Measurements from ENCODE around the gene SAE1. TPM values are rescaled to one million over a fixed set of nuclear protein-coding genes. Genes with fewer than 3 reads are reported as not detected.

The SAE1 gene
- total RNA-seq, 2 experiments from 2014 or later, result 150 TPM

DNA sequence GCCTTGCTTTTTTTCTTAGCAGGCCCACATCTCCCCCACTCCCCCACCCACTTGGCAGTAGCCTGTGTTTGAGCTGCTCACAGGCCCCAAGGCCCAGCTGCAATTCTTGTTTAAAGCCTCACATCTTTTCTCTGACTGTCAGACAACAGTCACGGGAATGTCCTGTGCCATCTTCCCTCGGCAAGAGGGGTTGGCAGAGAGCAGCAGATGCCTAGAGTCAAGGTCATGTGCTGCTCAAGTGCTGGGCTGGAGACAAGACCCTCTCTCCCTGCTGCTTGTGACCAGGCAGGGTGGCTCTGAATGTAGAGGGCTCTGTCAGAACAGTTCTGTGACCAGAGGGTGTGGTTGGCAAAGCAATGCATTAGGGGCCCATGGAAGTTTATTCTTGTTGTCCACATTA lies 53.0 kb downstream of the SAE1 start:
- Mint-ChIP-seq H3K4me1 (peaks cover 72% of the 10 kb centered on the region), H3K9me3 (no peaks in the 10 kb centered on the region), H3K36me3 (ENCODE audit: low read depth) (peaks cover 60% of the 10 kb centered on the region), H3K4me3 (no peak overlapping the region), H3K27me3 (no peaks in the 10 kb centered on the region), H3K27ac (peak overlapping the region; percentile 8)
- ChIA-PET CTCF (interaction anchor here (0.9 kb wide), 1 partner anchor 60 kb away, joined by 3 read pairs; no protein-coding TSS in a partner anchor), POLR2A (no interaction called here)
- no peak for DNase-seq

DNA sequence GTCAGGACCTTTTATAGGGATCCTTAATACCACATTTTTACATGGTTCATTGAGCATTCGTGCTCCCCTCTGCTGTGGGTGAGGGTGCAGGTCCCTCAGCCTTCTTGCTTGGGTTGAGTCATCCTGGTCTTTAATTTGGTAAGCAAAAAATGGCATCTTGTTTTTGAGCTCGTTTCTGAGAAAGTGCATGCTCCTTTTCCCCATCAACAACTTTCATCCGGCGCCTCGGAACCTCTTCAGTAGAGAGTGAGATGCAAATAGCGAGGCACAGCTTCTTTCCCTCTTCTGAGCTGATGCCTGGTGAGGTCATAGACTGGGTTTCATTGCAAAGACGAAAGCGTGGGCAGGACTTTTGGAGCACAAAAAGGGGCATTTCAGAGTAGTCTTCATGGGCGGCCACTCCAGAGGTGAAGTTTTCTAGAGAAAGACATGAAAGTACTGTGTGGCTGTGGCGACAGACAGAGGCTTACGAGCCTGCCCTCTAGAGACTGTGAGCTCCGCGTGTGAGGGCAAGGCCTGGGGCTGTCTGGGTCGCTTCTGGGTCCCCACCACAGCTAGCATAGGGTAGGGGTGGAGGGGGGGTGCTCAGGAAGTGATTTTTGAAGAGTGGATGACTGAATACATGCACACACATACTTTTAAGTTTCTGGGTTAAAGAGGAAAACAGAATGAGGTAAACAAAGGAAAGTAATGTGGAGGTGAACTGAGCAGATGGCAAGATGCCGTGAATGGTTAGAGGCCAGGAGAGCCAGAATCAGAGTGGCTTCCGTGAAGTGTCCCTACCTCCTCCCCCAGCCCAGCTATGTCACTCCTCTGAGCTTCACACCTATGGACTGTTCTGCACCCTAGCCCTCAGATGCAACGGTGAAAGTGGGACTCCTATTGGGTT lies 56.1 kb downstream of the SAE1 start:
- Mint-ChIP-seq H3K4me3 (peak overlapping the region; percentile 28), H3K27me3 (no peaks in the 10 kb centered on the region), H3K9me3 (no peaks in the 10 kb centered on the region), H3K4me1 (peaks cover 79% of the 10 kb centered on the region), H3K27ac (peak overlapping the region; percentile 90), H3K36me3 (ENCODE audit: low read depth) (peaks cover 67% of the 10 kb centered on the region)
- CTCF ChIA-PET, result interaction anchor here (0.8 to 3.5 kb wide), 18 partner anchors 8 to 402 kb away, joined by 3 to 38 read pairs (median 5); partner anchors contain the start of genes CCDC9 and SAE1
- POLR2A ChIA-PET, result interaction anchor here (0.8 to 3.2 kb wide), 20 partner anchors 9 to 473 kb away, joined by 3 to 42 read pairs (median 4); partner anchors contain the start of genes CCDC9, SAE1 and ZC3H4
- DNase-seq, result peak; percentile 77

DNA sequence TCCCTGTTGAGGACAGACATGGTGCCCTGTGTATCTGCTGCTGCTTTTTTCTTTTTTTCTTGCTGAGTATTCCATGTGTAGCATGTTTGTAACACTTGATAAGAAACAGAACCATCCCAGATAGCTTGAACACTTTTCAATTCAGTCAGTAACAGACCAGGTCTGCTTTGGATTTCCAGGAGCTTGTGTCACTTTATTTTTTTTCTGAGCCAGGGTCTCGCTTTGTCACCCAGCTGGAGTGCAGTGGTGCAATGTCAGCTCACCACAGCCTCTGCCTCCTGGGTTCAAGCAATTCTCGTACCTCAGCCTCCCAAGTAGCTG lies 56.7 kb downstream of the SAE1 start:
- POLR2A ChIA-PET, result interaction anchor here (0.8 to 3.2 kb wide), 15 partner anchors 10 to 473 kb away, joined by 3 to 42 read pairs (median 7); partner anchors contain the start of genes CCDC9, INAFM1, SAE1 and ZC3H4
- Mint-ChIP-seq H3K27ac (peak overlapping the region; percentile 90), H3K27me3 (no peaks in the 10 kb centered on the region), H3K36me3 (ENCODE audit: low read depth) (peaks cover 63% of the 10 kb centered on the region), H3K4me1 (peaks cover 74% of the 10 kb centered on the region), H3K4me3 (peak overlapping the region; percentile 28), H3K9me3 (no peaks in the 10 kb centered on the region)
- DNase-seq, result no peak
- CTCF ChIA-PET, result interaction anchor here (0.6 to 3.5 kb wide), 12 partner anchors 9 to 402 kb away, joined by 3 to 38 read pairs (median 8); partner anchors contain the start of gene SAE1

DNA sequence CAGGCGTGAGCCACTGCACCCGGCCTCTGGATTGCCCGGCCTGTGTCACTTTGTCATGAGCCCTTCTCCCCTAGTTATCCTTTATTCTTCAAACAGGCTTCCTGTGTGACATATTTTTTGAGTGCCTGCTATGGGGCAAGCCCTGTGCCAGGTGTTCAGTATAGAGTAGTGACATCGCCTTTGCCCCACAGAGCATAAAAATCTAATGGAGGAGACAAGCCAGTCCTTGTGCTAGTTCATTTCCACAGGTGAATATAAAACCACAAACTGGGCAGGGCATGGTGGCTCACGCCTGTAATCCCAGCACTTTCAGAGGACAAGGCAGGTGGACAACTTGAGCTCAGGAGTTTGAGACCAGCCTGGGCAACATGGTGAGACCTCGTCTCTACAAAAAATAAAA lies 57.2 kb downstream of the SAE1 start:
- no peak for DNase-seq
- ChIA-PET POLR2A (interaction anchor here (1.0 to 3.2 kb wide), 8 partner anchors 9 to 87 kb away, joined by 3 to 42 read pairs (median 15); partner anchors contain the start of genes INAFM1, SAE1 and ZC3H4), CTCF (interaction anchor here (0.6 to 3.5 kb wide), 5 partner anchors 23 to 359 kb away, joined by 3 to 30 read pairs (median 9); no protein-coding TSS in a partner anchor)
- H3K4me1 Mint-ChIP-seq, result peaks cover 70% of the 10 kb centered on the region
- no peak overlapping the region for H3K4me3 Mint-ChIP-seq
- H3K36me3 Mint-ChIP-seq (ENCODE audit: low read depth), result peaks cover 59% of the 10 kb centered on the region
- no peaks in the 10 kb centered on the region for H3K27me3 Mint-ChIP-seq
- H3K9me3 Mint-ChIP-seq, result no peaks in the 10 kb centered on the region
- peak overlapping the region; percentile 90 for H3K27ac Mint-ChIP-seq

DNA sequence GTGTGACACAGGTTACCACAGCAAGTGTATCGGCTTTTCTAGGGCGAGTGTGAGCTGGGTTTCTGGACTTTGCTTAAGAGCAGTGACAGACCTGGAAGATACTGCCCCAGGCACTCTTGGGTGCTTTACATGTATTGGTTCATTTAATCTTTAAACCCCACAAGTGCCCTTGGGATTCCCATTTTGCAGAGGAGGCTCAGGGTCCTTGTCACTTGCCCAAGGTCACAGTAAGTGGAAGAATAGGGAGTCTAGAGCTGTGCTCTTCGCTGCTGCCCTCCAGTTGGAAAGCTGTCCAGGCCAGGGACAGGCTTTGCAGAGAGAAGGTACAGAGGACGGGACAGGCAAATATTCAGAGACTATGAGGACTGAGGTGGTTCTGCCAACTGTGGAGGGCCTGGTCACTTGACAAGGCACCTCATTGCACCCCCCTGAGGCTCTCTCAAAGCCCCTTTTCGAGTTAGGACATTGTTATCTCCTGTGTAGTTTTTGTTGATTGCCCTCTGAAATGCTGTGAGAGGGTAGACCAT lies 57.9 kb downstream of the SAE1 start:
- CTCF ChIA-PET, result interaction anchor here (3.5 kb wide), 1 partner anchor 22 kb away, joined by 28 read pairs; no protein-coding TSS in a partner anchor
- H3K36me3 Mint-ChIP-seq (ENCODE audit: low read depth), result peaks cover 52% of the 10 kb centered on the region
- no peaks in the 10 kb centered on the region for H3K9me3 Mint-ChIP-seq
- POLR2A ChIA-PET, result interaction anchor here (1.0 to 3.2 kb wide), 4 partner anchors 10 to 86 kb away, joined by 3 to 42 read pairs (median 4); partner anchors contain the start of gene INAFM1
- no peak for DNase-seq
- no peak overlapping the region for H3K4me3 Mint-ChIP-seq
- H3K27ac Mint-ChIP-seq, result peak overlapping the region; percentile 55
- no peaks in the 10 kb centered on the region for H3K27me3 Mint-ChIP-seq
- peaks cover 63% of the 10 kb centered on the region for H3K4me1 Mint-ChIP-seq

DNA sequence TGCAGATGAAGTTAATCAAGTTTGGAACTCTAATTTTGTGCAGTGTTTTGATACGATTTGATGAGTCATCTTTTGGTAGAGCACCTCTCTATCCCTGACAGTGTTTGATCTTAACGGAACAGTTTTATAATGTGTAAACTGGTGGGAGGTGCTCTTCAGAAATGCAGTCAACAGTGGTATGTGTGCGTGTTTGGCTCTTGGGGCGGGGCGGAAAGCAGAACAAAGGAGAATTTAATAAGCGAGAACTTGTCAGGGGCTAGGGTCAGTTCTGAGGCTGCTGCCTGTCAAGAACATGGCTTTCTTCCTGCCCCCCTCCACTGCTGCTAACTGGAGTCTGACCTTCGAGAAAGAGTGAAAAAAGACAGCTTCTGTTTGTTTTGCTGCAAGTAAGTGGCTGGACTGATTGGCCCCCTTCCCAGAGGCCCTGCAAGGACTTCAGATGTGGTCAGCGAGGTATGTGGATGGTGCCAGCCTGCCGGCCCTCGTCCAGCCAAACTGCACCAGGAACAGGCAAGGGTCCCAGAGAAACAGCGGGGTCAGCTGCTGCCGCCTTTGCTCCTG lies 59.6 kb downstream of the SAE1 start:
- Mint-ChIP-seq H3K4me1 (peaks cover 53% of the 10 kb centered on the region), H3K36me3 (ENCODE audit: low read depth) (peaks cover 49% of the 10 kb centered on the region), H3K4me3 (no peak overlapping the region), H3K27me3 (no peaks in the 10 kb centered on the region), H3K9me3 (no peaks in the 10 kb centered on the region), H3K27ac (peak overlapping the region; percentile 57)
- CTCF ChIA-PET, result interaction anchor here (1.2 to 1.3 kb wide), 2 partner anchors 20 to 54 kb away, joined by 3 to 5 read pairs; no protein-coding TSS in a partner anchor
- POLR2A ChIA-PET, result interaction anchor here (0.9 to 1.6 kb wide), 5 partner anchors 11 to 66 kb away, joined by 3 to 9 read pairs (median 3); partner anchors contain the start of gene CCDC9
- peak; percentile 48 for DNase-seq

DNA sequence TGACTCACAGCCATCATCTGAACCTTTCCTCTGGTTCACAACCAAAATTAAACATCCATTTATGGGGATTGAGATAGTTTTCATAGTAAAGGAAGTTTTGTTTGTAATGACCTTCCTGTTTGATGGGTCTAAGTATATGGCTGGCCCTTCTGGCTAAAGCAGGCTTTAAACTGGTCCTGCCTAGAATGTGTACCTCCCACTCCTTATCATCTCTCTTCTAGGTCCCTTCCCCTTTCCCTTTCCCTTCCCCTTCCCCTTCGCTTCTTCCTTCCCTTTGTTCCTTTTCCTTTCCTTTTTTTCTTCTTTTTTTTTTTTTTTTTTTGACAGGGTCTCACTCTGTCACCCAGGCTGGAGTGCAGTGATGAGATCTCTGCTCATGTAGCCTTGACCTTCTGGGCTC lies 64.8 kb downstream of the SAE1 start:
- Mint-ChIP-seq H3K4me1 (peaks cover 13% of the 10 kb centered on the region), H3K27me3 (no peaks in the 10 kb centered on the region), H3K36me3 (ENCODE audit: low read depth) (peaks cover 44% of the 10 kb centered on the region), H3K9me3 (no peaks in the 10 kb centered on the region), H3K27ac (no peak overlapping the region), H3K4me3 (no peak overlapping the region)
- DNase-seq, result no peak
- ChIA-PET POLR2A (no interaction called here), CTCF (interaction anchor here (0.7 kb wide), 1 partner anchor 12 kb away, joined by 3 read pairs; no protein-coding TSS in a partner anchor)

DNA sequence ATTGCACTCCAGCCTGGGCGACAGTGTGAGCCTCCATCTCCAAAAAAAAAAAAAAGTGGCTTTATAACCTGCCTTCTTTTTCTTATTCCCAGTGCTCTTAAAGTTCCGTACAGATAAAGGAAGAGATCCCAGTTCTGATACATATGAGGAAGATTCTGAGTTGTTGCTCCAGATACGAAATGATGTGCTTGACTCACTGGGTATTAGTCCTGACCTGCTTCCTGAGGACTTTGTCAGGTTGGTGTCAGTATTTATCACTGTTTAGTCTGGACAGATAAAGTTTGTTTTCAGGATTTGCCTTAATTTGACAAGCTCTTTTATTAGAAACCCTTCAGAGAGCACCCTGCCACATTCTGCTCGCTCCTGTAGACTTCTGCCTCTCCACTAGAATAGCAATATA lies 66.5 kb downstream of the SAE1 start:
- Mint-ChIP-seq H3K4me1 (peaks cover 4% of the 10 kb centered on the region), H3K27me3 (no peaks in the 10 kb centered on the region), H3K27ac (no peak overlapping the region), H3K9me3 (no peaks in the 10 kb centered on the region), H3K4me3 (no peak overlapping the region), H3K36me3 (ENCODE audit: low read depth) (peaks cover 39% of the 10 kb centered on the region)
- DNase-seq, result no peak
- POLR2A ChIA-PET, result interaction anchor here (0.9 kb wide), 1 partner anchor 11 kb away, joined by 3 read pairs; no protein-coding TSS in a partner anchor
- CTCF ChIA-PET, result interaction anchor here (1.0 kb wide), 1 partner anchor 13 kb away, joined by 3 read pairs; no protein-coding TSS in a partner anchor

DNA sequence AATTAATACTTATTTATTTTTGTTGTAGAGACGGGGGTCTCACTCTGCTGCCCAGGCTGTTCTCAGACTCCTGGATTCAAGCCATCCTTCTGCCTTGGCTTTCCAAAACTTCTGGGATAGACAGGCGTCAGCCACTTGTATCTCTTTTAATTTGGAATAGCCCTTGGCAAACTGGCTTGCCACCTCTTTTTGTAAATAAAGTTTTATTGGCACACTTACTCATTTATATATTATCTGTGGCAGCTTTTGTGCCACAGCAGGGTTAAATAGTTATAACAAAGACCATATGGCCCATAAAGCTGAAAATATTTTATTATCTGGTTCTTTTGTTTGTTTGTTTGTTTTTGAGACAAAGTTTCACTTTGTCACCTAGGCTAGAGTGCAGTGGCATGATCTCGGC lies 69.9 kb downstream of the SAE1 start:
- no peak overlapping the region for H3K4me3 Mint-ChIP-seq
- ChIA-PET POLR2A (interaction anchor here (0.6 to 1.3 kb wide), 3 partner anchors 14 to 69 kb away, joined by 3 to 5 read pairs (median 3); no protein-coding TSS in a partner anchor), CTCF (interaction anchor here (1.5 to 2.6 kb wide), 3 partner anchors 10 to 44 kb away, joined by 3 to 23 read pairs (median 20); no protein-coding TSS in a partner anchor)
- H3K27me3 Mint-ChIP-seq, result no peaks in the 10 kb centered on the region
- no peaks in the 10 kb centered on the region for H3K9me3 Mint-ChIP-seq
- peaks cover 2% of the 10 kb centered on the region for H3K4me1 Mint-ChIP-seq
- DNase-seq, result no peak
- H3K27ac Mint-ChIP-seq, result no peak overlapping the region
- peaks cover 52% of the 10 kb centered on the region for H3K36me3 Mint-ChIP-seq (ENCODE audit: low read depth)

DNA sequence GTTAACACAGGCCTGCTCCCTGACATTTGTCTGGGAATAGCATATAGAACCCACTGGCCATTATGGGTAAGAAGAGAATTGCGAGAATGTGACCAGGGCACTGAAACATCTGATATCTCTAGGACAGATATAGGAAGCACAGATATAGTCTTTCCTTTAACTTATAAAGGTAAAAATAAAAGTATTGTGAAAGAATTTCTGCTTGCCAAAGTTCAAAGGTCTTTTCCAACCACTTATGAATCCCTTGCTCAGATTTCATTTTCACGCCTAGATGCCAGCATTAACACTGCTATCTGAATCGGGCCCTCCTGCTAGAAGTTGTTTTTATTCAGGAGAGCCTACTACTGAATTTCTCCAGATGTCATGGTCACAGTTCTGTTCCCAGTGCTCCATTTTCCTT lies 72.6 kb downstream of the SAE1 start:
- no peak for DNase-seq
- ChIA-PET CTCF (no interaction called here), POLR2A (no interaction called here)
- H3K9me3 Mint-ChIP-seq, result no peaks in the 10 kb centered on the region
- H3K4me1 Mint-ChIP-seq, result peaks cover 2% of the 10 kb centered on the region
- no peaks in the 10 kb centered on the region for H3K27me3 Mint-ChIP-seq
- no peak overlapping the region for H3K4me3 Mint-ChIP-seq
- H3K27ac Mint-ChIP-seq, result peak overlapping the region; percentile 13
- H3K36me3 Mint-ChIP-seq (ENCODE audit: low read depth), result peaks cover 57% of the 10 kb centered on the region

DNA sequence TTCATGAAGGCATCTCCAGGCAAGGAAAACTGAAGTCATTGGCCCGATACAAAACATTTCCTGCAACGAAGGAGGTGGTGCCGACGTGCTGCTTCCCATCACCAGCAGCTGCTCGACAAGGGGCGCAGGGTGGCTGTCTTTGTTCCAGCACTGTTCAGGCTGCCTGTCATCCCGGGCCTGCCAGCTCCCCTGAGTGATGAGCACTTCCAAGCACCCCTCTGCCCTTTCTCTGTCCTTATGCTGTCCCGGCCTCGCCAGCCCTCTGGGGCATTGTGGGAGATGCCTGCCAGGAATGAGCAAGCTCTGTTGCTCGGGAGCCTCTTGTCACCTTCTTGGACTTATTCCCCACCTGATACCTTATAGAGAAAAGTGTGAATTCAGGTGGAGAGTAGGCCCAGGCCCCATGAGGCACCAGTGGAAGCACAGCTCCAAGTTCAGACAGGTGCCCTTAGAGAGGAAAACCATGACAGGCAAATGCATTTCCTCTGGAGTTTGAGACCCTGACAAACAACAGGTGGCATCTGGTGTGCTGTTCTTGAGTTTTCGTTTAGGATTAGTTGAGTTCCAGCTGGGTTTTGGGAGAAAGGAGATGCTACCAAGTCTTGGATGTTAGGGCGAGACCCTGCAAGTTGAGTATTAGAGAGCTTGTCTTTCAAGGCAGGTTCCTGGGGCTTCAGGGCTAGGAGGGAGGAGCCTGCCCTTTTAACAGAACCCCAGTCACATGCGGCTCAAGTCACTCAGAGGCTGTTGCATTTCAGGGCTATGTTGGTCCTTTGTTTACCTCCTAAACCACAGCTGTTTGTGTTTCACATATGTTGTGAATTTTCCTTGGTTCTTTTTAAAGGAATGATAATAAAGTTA lies 78.9 kb downstream of the SAE1 start:
- no peak for DNase-seq
- Mint-ChIP-seq H3K4me1 (peaks cover 16% of the 10 kb centered on the region), H3K27ac (peak overlapping the region; percentile 61), H3K27me3 (no peaks in the 10 kb centered on the region), H3K36me3 (ENCODE audit: low read depth) (peaks cover 59% of the 10 kb centered on the region), H3K9me3 (no peaks in the 10 kb centered on the region), H3K4me3 (no peak overlapping the region)
- ChIA-PET POLR2A (interaction anchor here (1.6 to 6.3 kb wide), 8 partner anchors 16 to 97 kb away, joined by 4 to 89 read pairs (median 16); partner anchors contain the start of genes CCDC9, INAFM1 and ZC3H4), CTCF (interaction anchor here (0.8 to 5.1 kb wide), 19 partner anchors 8 to 219 kb away, joined by 3 to 361 read pairs (median 9); no protein-coding TSS in a partner anchor)

Measured in activated CD4-positive, alpha-beta memory T cell treated with anti-CD3 and anti-CD28 coated beads, Interleukin-2, amount 10 ng/mL, durations not matched to agents 7 days and 5 days (primary cell).